Hematopoietic multipotent progenitor cell (in vitro differentiated cells): ENCODE data around the gene LPAR2. TPM values are rescaled to one million over a fixed set of nuclear protein-coding genes. Genes with fewer than 3 reads are reported as not detected.
A peak's percentile ranks its signal among the peaks of the same experiment; 100 is the strongest.

Experiments
- DNase-seq, 3 donors: peaks; one replicate each; pipeline ENCODE4 v3.0.0-alpha.2; 2011 to 2015; ENCODE audit warnings: low read depth in 2 of 3, low spot score in 2 of 3
- total RNA-seq: library from RNA; depleted of rRNA; stranded (reverse); fragments of >200 nt; gene quantifications from one replicate; pipeline ENCODE4 v1.2.3, GENCODE V29; 2012

Gene LPAR2
- total RNA-seq, 1 donor, result 22.6 TPM

DNA sequence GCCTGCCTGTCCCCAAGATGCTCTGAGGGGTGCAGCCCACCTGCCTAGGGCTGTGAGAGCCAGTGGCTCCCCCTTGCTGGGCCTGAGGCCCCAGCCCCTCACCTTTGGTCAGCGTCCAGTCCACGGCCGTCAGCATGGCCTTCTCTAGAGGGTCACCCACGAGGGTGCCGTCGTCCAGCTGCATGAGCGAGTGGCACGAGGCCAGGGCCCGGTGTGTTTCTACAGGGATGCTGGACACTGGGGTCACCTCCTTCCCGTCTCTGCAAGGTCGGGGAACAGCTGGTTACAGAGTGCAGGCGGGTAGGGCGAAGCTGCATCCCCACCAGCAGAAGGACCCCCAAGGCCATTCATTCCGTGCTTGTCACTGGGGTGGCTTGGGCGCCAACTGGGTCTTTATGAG lies 26.4 kb upstream of the LPAR2 start:
- DNase-seq, result no peak

DNA sequence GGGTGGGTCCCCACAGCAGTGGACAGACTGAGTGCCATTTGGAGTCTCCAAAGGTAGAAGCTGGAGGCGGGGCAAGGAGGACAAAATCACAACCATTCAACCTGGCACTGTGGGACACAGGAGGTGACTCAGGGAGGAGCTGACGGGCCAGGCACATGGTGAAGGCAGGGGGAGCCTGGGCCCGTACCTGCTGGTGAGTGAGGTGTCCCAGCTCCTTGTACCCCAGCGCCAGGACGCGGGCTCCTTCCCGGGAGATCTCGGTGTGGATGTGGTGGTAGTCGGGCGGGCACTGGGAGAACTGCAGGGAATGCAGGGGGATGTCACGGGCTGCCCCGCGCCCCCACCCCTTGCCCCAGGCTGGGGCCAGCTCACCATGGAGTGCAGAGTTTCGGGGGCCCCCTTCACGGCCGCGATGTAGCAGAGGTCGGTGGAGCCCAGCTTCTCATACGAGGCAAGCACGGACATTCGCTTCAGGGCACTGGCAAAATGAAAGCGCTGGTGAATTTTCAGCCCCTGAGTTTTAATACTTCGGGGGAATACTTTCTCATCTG lies 25.7 kb upstream of the LPAR2 start:
- no peak for DNase-seq

- no peak for DNase-seq
Observed at GRCh38 chr19:19652482-19653295, 24.7 kb upstream of the LPAR2 start.

GRCh38 chr19:19651076-19651475 lies 23.1 kb upstream of the LPAR2 start:
- DNase-seq, result no peak

- no peak for DNase-seq
Observed at GRCh38 chr19:19650331-19650730, 22.3 kb upstream of the LPAR2 start.

DNA sequence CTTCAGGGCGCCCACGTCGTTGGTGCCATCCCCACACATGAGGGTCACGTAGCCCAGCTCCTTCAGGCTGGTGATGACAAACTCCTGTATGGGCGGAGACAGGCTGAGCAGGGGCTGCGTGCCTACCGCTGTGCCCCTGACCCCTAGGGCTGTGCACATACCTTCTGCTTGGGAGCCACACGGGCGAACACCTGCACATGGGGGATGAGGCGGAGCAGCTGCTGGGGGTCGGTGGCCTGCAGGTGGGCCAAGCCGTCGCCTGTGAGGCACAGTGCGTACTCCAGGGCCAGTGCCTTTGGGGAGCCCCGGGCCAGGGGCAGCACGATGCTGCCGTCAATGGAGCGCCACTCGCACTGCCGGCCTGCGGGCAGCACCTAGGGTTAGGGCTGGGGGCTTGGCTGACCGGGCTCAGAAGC lies 21.6 kb upstream of the LPAR2 start:
- no peak for DNase-seq

GRCh38 chr19:19649155-19649554 lies 21.1 kb upstream of the LPAR2 start:
- DNase-seq, result no peak

DNA sequence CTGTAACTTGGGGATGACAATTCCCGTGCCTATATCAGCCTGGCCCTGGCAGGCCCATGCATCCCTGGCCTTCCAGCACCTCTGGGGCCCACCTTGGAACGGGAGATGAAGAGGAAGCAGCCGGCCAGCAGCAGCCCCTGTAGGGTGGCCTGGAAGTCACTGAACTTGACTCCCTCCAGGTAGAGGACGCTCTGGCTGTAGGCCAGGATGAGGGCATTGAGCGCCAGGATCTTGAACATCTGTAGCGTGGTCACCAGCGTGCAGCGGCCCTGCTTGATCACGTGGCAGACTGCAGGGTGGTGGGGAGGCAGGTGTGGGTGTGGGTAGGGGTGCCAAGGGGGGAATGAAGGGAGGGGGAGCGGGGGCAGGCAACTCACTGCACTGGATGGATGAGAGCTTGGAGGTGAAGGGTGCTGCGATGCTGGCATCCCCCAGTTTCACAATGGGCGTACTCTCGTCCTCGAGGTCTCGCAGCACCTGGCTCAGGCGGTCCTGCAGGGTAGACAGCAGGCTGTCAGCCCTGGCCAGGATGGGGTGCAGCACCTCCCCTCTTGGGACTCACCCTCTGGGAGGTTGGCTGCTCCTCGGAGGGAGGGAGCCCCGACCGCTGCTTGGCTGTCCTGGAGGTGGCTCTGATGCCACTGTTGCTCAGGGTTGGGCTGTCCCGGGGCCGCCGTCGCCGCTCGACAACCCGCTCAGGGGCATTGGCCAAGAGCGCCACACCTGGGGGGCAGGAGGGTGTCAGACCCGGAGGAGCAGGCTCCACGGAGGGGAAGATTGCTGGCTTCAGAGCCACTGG lies 19.2 kb upstream of the LPAR2 start:
- no peak for DNase-seq

DNA sequence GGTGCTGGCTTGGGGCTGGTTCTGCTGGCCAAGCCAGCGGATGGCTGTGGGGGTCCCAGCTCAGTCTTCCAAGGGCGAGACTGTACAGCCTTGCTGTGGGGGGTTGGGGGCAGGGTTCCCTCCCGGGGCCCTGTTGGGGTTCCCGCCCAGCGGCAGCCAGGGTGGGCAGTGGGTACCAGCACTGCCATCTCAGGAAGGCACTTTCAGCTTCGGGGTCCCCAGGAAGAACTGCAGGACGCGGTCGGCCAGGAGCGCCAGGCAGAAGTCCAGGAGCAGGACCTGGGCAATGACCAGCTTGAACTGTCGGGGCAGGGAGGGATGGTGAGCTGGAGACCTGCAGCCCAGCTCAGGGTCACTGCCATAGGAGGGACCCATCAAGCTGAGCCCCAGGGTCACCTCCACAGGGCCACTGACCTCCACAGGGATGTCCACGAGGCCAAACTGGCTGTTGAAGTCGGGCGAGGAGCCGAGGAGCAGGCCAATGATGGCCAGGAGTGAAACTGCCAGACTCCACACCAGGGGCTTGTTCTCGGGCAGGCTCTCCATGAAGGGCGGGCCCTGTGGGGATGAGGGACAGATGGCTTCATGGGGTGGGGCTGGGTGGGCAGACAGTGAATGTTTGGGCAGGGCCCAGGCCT lies 17.3 kb upstream of the LPAR2 start:
- no peak for DNase-seq

DNA sequence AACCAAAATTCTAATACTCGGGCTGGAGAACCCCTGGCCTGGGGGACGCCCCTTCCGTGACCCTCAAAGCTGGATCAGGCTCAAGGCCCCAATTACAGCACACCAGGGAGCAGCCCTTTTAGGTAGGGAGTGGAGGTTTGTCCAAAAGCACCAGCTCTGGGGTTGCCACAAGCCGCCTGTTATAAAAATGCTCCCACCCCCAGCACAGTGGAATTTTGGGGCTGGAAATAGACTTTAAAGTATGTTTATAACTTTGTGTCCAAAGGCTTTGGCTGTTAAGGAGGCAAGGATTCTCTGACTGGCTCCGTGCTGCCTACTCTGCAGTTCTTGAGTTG lies 16.0 kb upstream of the LPAR2 start:
- no peak for DNase-seq

DNA sequence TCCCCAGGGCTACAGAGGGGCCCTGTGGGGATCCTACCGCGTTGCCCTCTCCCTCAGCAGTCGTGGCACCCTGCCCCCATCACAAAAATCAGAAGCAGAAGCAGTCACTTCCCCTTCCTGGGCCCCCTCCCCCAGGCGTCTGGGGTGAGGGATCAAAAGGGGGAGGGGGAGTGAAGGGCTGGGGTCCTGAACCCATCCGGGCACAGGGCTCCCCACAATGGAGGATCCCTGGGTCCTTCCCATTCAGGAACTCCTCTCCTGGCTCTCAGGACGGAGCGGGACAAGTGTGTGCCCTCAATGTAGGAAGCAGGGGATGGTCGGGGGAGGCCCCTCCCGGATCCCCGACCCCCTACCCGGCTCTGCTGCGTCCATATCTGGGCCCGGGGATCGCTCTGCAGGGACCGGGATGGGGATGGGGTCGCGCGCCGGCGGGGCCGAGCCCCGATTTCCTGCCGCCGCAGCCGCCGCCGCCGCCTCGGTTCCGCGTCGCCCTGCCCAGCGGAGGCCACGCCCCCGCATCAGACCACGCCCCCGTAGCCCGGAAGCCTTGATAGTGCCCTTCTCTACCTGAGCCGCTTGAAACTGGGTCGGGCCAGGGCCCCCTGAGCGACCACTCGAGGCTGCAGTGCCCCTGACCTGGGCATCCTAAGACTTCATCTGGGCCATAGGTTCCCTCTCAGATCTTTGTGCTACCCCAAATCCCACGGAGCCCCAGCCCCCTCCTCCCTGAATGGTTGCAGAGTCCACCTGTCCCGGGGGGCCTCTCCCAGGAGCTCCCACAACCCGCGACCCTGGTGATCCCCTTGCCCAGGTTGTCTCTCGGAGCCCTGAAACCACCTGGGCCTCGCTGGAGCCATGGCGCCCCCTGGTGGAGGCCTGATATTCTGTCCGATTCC lies 15.4 kb upstream of the LPAR2 start, which contains the start of gene GMIP:
Gene GMIP (minus strand): TSS at position 500 of the 896 bp plus-strand sequence. CDS start 128 bp downstream, at position 372.
- peak; percentile 69 to 84 (median 79) for DNase-seq

- DNase-seq, result peak in 1 of 3 donors; percentile 41
Observed at GRCh38 chr19:19642506-19643157, 14.6 kb upstream of the LPAR2 start.

- no peak for DNase-seq
Observed at GRCh38 chr19:19637523-19638251, 9.7 kb upstream of the LPAR2 start.

GRCh38 chr19:19637186-19637522 lies 9.1 kb upstream of the LPAR2 start:
- DNase-seq, result no peak

GRCh38 chr19:19636573-19637185 lies 8.7 kb upstream of the LPAR2 start:
- no peak for DNase-seq

GRCh38 chr19:19635313-19635702 lies 7.3 kb upstream of the LPAR2 start:
- DNase-seq, result no peak

- DNase-seq, result no peak
Observed at GRCh38 chr19:19634516-19635312, 6.7 kb upstream of the LPAR2 start.
